ENCODE results near the gene IL3.
A peak's percentile ranks its signal among the peaks of the same experiment; 100 is the strongest.

IL3 gene

DNA sequence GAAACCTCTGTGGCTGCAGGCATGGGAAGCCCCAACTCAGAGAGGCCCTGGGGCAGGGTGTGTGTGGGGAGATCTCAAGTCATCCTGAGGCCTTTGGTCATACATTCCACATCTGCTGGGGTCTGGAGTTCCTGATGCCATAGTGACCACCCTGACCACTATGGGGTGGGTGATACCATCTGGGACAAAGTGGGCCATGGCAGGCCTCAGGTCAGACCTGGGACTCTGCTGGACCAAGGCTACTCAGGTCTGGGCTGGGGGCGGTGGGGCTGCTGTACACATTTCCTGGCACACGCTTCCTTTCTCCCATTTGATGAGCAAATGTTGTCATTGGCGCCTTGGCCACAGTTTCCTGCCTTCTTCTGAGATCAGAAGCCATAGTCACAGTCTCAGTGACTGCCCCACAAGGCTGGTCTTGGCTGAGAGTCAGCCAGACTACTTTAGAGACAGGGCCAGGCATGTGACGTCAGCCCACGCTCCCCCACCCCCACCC is 33.9 kb upstream of the IL3 start:
- DNase-seq: peak; percentile 35

DNA sequence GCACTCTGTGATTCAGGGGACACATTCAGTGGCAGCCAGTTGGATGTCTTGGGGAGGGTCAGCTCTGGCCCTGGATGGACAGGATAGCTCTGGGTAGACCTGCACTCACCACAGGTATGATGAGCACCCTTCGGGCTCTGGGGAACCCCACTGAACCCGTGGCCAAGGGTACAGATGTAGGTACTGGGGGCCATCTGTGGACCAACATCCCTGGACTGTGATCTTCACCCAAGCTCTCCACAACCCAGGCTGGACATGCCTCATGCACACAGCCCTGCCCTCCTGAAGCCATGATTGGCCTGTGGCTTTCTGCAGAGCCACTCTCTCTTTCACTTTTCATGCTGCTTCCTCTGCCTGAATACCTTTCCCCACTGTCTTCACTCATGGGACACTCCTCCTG is 33.4 kb upstream of the IL3 start:
- no peak for DNase-seq

DNA sequence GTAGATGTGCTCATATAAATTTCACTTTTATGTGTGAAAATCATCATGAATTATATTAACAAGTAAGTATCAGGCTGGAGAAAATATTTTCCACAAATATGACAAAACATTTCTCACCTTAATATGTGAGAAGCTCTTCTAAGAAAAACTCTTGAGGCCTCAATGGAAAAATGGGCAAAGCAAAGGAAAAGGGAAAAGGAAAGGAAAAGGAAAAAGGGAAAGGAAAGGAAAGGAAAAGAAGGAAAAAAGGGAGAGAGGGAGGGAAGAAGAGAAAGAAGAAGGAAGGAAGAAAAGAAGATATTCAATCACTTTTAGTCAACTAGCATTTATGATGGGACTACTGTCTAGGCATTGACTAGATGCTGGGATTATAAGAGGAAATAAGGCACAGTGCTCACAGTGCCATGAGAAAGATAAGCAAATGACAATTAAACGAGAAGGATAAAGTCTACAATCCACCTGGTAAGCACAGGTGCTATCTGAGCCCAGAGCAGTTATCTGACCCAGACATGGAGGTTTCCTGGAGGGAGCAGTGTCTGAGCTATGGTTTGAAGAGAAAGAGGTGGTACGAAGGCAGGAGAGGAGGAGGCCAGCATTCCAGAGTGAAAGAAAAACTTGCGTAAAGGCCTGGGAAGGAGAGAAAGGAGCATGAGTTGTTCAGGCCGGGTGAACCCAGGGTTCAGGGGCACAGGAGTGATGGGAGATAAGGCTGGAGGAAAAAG is 30.7 kb upstream of the IL3 start:
- DNase-seq: no peak

DNA sequence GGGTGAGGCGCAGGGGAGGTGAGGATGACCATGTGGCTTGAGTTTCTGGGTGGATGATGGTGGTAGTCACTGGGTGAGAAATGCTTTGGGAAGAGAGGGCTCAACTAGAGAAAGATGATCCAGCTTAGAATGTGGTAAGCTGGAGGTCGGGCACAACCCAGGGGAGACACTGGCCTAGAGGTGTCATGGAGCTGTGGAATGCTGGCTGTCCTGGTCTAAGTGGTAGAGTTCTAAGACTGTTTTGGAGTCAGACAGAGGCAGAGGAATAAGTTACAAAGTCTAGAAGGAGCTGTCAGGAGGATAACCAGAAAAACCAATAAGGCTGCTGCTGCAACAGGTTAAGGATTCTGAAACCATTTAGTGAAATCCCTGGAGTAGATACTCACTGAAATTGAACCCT is 29.8 kb upstream of the IL3 start:
- no peak for DNase-seq

DNA sequence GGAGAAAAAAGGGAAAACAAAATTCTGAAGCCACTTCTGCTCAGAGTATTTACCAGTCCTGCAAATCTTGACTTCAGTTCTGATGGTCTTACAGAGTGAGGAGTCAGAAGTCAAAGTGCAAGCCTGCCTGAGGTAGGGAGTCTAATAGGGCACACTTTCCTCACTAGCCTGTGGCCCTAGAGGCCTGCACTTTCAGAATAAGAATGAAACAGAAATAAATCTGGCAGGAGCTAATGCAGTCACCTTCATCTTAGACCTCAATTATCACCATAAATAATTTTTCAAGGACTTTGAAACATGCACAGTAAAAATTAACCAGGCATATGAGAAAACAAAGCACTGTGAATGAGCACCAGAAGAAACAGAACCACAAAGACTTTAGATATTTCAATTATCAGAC is 28.3 kb upstream of the IL3 start:
- DNase-seq: no peak

DNA sequence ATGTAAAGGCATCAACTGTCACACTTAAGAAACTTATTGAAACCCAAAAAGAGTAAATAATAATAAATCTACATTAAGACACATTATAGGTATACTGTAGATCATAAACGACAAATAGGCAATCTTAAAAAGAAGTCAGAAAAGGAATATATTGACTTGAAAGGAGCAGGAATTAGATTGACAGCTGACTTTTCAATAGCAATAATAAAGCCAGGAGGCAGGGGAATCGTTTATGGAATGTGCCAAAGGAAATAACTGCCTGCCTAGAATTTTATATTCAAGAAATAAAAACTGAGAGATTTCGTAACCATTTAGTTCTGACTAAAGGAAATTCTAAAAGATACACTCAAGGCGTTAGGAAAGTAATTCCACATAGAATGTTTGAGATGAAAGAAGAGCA is 27.3 kb upstream of the IL3 start:
- DNase-seq: no peak

DNA sequence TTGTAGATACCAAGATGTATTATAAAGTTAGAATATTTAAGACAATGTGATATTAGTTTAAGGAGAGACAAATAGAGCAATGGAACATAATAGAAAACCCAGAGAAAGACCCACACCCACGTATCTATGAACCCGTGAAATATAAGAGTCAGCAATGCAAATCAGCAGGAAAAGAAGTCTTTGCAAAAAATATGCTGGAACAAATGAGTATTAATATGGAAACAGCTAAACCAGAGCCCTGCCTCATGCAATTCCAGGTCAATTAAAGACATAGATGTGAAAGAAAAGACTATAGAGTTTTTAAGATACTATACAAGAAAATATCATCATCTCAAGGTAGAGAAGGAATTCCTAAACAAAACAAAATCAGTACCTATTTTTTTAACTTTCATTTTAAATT is 23.1 kb upstream of the IL3 start:
- no peak for DNase-seq

DNA sequence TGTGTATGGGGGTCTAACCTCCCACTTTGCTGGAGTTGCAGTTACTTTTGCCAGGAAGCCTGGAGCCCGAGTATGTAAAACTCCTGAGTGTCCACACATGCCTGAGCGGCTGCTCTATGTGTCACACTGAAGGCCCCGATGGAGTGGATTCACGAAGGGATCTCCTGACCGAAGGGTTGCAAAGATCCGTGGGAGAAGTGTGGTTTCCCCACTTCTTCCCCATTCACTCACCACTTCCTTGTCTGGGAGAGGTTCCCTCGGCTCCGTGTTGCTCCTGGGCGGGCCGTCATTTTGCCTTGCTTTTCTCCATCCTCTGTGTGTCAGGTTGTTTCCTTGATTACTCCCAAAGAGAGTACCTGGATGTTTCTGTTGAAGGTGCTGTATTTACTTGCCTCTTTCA is 16.2 kb upstream of the IL3 start:
- DNase-seq: no peak

DNA sequence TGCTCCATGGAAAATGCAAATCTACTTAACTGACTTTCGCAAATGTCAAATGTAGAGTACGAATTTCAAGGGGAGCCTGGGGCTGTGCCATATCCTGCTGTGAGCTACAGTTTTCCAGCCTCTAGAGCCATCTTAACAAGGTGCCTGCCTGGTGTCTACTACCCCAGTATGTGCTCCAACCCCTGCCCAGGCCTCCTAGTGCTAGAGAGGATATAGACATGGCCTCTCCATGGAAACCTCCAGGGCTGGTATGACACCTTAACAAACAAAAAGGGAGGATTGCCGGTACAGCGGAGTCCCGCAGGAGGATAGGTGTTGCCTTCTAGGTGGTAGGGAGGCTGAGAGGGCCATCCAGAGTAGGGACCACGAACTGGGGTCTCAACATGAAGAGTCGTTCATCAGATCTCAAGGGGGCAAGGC is 13.6 kb upstream of the IL3 start:
- DNase-seq: no peak

DNA sequence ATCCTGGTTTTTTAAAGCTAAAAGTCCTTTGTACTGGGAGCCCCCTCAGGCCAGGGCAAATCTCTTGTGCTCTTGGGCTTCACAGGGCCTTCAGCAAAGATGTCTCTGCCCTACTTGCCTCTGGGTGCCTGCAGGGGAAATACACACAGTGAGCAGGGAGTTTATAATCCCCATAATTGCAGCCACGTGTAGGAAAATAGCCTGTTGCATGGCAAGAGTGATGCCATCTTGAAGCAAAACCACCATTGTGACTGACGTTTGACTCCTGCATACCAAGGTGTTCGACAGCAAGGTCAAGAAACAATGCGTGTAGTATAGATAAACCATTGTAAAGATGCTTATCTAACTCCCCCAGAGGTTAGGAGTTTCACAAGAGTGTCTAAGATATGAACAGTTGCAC is 11.4 kb upstream of the IL3 start:
- no peak for DNase-seq

DNA sequence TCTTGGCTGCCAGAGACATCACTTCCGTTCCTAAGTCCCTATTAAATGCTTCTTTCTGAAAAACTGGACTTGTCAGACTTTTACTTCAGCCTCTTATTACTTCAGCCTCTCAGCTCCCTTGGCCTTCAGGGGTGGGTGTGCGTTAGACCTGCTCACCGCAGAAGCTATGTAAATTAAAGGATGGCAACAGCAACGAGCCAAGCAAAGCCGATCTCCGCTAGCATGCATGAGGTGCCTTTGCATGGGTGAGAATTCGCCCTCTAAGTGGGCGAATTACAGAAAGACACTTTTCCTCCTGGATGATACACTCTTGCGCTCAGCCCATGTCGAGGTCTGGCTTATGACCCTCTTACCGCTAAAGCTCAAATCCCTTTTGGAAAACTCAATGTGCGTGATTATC is 10.9 kb upstream of the IL3 start:
- no peak for DNase-seq

DNA sequence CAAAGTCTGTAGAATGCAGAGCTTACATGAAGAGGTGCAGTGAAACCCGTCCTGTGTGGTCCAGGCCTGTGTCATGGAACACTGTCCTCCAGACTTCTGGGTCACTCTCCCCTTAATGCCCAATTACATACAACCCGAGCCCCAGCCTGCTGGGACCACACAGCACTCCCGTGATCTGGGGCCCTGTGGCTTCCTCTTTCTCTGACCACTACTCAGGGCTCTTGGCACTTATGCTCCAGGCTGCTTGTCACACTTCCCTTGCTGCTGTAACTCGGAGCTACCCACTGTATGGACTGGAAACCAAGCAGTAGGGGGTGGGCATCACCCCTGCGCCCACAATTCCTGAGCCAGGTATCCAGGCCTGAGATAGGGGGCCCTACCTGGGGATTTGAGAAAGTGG is 10.3 kb upstream of the IL3 start:
- no peak for DNase-seq

DNA sequence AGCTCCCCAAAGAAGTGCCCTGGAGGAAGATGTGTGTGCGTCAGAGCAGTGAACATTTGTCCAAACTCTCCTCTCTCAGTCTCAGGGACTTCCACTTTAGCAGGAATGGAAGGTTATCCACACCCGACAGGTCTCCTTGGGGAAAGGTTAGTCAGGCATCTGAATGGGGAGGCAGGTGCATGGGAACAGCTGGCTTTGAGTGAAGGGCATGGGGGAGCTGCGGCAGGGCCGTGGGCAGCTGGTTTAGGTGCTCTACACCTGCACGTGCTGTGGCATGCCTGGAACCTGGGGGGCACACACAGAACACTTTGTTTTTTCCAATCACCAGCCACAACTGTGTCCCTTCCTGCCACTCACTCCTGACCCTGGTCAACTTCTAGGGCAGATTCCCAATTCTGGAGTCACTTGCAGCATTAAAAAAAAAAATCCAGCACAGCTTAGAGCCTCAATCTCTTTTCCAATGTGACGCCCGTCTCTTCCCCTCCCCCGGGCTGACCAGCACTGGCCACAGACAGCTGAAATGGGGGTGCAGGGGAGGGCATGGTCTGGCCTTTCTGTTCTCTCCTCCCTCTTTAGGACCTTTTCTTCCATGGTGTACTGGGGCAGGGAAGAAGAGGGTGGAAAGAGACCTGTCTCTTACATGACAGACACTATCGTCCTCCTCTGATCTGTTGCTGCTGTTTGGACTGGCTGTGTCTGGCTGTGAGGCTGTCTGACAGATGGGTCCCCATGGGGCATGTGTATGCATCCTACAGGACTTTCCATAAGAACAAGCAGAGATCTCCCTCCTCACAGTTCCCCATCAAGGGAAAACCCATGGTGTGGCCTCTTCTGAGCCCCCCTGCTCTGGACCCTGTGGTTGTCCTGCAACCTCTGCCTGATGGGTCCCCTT is 9.5 kb upstream of the IL3 start:
- DNase-seq: no peak

DNA sequence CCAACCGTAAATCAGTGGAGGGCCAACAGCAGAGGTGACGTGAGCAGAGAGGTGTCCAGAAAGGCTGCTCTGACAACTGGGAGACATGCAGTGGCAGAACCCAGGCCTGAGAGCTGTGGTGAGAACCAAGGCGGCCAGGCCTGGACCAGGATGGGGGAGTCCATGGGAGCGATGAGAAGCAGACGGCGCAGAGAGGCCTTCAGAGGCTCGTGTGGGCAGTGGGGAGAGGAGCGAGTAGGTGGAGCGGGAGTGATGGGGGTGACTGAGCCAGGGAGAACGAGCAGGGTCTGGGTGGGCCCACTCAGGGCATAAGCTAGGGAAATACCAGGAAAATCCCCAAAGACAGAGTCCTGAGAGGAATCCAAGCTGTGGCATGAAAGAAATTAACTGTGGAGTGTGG is 7.9 kb upstream of the IL3 start:
- DNase-seq: no peak

DNA sequence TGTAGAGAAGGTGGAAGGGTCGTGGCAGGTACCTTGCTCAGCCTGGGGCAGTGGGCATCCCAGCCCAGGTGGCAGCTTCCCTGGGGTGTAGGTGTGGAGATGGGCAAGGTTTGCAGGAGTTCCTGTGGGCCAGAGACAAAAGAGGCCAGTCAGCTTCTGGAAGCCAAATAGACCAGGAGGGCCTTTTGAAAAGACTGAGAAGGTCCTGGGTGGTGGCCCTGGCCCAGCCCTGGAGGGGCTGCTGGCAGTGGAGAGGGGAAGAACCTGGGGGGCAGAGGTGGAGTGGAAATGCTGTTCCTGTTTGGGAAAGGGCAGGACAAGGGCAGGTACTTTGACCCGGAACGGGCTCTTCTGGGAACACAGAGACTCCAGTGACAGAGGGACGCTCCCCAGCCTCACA is 7.0 kb upstream of the IL3 start:
- DNase-seq: no peak

DNA sequence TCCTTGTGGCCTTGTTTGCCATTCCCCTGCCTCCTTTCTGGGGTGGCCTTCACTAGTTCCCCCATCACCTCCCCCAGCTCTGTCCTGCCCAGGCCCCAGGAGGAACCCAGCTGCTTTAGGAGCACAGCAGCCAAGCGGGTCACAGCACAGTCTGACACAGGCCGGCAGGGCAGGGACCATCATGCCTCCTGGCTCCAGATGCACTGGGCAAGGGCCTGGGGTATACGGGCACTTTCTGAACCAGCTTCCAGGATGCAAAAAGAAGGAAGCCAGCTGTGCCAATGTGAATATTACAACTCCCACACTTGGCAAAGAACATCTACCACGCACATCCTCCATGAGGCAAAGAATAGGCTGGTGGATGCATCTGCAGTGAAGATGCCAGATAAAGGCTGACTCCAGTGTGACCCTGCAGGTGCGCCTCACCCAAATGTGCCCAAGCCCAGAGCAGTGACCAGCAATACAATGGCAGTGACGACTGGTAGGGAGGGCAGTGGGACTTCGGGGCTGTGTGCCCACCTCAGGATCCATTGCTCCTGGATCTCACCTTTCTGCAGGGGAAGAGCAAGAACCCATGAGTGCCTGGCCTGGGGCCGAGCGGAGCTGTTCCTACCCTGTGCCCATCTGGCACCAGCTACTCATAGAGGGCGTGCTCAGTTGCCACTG is 6.3 kb upstream of the IL3 start:
- no peak for DNase-seq

DNA sequence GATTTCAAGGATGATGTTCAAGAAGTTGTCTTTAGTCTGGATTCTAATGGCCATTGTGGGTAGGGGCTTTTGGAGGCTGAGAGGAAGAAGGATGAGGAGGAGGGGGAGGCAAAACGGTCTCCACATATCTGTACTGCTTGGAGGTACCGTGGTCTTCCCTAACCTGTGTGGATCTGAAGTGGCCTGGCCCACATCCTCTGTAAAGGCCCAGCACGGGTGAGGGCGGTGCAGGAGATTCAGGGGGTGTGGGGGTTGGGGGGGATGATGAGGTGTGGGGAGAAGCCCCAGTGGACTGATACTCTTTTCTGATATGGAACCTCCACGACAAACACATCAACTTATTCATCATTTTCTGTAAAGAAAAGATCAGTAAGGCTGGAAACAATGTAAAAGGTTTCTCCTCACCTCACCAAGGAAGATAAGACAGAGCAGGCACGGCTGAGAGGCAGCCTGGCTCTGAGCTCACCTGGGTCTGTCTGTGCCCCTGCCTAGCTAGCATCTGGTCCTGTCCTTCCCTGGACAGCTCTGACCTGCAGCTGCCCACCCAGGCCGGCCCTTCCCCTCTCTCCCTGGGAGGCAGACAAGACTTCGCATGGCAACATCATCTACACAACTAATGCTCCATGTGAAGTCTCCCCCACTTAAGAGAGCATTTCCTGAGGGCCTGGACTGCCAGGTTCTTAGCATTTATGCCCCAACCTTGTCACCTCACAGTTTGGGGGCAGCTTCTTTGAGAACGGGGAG is 5.6 kb upstream of the IL3 start:
- no peak for DNase-seq

DNA sequence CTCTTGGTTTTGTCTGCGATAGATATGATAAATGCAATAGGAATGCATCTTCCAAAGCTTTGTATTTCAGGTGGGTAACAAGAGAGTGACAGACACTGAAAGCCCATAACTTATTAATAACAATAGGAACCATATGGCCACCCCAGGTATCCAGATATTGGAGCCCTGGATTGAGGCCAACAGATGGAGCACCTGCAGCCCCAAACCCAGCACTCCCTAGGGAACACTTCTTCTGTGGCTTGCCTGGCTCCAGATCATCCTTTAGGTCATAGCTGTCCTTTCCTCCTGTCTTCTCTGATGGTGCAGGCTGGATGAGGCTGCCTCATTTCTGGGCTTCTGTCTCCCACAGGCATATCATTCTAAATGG is 5.0 kb upstream of the IL3 start:
- no peak for DNase-seq

DNA sequence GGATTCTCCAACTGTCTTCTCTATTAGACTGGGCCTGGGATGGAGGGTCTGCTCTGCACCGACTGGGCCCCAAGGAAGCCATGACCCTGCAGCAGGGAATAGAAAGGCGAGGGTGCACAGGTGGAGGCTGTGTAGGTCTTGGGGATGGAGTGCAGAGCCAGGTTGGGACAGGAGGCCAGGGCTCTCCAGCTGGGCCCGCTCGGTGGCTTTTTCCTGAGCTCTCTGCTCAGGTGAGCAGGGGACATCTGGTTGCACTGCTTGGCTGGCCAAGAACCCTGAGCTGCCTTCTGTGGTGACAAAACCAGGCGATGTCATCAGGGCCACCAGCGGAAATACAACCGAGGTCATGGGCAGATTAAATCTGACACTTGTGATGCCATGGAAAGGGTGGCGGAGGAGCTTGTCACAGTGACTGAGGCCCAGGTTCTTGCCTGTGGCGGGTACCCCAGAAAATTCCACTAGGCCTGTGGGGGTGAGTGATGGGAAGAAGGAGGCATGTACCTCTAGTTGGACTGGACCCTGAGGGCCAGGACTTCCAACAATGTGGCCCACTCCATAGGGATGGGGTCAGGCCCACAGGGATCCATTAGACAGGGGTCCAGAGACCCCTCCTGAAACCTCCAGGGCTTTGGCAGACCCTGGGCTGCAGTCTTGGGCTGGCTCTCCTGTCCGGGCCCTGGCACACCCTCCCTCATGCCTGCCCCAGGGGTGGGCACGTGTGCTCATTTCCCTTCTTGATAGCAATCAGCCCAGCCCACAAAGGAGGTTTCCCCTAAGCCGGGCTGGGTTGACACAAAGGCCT is 4.4 kb upstream of the IL3 start:
- peak; percentile 49 for DNase-seq

DNA sequence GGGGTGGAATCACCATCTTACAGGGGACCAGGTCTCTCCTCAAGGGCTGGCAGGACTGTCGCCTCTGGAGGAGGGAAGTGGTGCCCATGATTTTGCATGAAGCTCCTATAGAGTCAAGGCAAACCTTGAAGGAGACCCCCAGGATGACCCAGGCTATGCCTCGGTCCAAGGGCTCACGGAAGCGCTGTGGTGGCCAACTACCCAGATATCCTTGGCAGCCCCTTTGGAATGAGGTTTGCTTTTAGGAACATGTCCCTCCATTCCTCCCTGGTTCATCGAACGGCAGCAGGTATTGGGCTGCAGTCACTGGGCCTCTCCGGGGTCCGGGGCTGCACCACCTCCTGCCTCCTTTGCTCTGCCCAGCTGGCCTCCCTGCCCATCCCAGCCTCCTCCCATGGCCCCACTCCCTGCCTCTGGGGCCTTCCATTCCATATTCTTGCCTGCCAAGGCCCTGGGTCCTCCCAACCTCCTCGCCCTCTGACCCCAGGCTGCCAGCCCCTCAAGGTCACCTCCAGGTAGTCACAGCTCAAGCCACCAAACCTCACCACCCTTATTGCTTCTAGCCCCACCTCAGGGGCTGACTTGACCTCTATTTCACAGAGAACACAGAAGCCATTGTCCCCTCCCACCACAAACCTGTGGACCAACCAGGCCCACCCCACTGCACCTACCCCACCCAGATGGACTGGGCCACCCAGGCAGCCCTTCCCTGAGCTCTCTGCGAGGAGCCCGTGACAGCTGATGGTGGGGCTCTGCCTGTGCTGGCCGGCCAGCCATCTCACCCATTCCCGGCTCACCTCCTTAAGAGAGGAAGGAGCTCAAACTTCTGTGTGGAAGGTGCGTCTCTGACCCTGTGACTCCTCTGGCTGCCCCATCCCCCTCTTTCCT is 3.6 kb upstream of the IL3 start:
- no peak for DNase-seq
